Left ventricle myocardium inferior (tissue), 1 donor: ENCODE measurements around the gene HPCAL1. TPM values are rescaled to one million over a fixed set of nuclear protein-coding genes. Genes with fewer than 3 reads are reported as not detected.
A peak's percentile ranks its signal among the peaks of the same experiment; 100 is the strongest.

ENCODE experiments used
- DNase-seq: peaks from one replicate; pipeline ENCODE4 v3.0.0-alpha.2; 2020
- H3K27ac ChIP-seq: fragments of 200-600 bp; replicated peaks from 2 replicates; pipeline ENCODE4 v1.8.0; 2021
- H3K27me3 ChIP-seq: fragments of 200-600 bp; 2 replicates; pipeline ENCODE4 v1.8.0; 2021; ENCODE audit warnings: low read depth
- H3K36me3 ChIP-seq: fragments of 200-600 bp; 2 replicates; pipeline ENCODE4 v1.8.0; 2021
- H3K4me1 ChIP-seq: fragments of 200-600 bp; 2 replicates; pipeline ENCODE4 v1.8.0; 2021
- H3K4me3 ChIP-seq: fragments of 200-600 bp; 2 replicates; pipeline ENCODE4 v1.8.0; 2021; ENCODE audit warnings: mild to moderate bottlenecking, moderate library complexity
- H3K9me3 ChIP-seq: fragments of 200-600 bp; replicated peaks from 2 replicates; pipeline ENCODE4 v1.8.0; 2021
- intact Hi-C: fragments of 100-400 bp; cut with micrococcal nuclease; formaldehyde crosslinking; loops from one replicate; pipeline ENCODE4 v1.11.0; 2022
- total RNA-seq: library from RNA; stranded (reverse); fragmentation: NEBNext Ultra II Directional; extraction: Animal tissue kit (Norgen Biotek cat#: 25700); gene quantifications from one replicate; pipeline ENCODE4 v1.2.1, GENCODE V29; 2021
- TF ChIP-seq, protein P1 (sequence below): fragments of 200-600 bp; IDR thresholded peaks from 2 replicates; pipeline ENCODE4 v1.8.0; 2021; ENCODE audit warnings: antibody characterized with exemption, mild to moderate bottlenecking, borderline replicate concordance
- donor health status: DM: no; HTN: yes; CAD: no; lungs with severe emphysema.

HPCAL1 gene
- total RNA-seq, 1 donor from 2014 or later: 29.4 TPM

DNA sequence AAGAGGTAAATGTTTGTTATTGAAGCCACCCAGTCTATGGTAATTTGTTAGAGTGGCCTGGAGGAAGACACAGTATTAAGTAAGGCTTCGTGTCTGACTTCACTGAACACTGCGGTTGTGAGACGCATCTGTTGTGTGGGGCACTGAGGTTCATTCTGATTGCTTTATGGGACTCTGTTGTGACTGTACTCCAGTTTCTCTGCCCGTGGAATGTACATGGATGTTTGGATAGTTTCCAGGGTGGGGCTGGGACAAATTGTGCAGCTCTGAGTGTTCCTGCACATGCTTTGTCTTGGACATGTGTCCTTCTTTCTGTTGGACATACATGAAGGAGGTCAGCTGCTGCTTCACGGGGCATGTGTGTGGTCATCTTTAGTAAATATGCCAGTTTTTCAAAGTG, 86.9 kb downstream of the HPCAL1 start:
- Histone ChIP-seq H3K4me1 (peaks cover 66% of the 10 kb centered on the region), H3K4me3 (no peak overlapping the region), H3K9me3 (no peaks in the 10 kb centered on the region), H3K27me3 (no peaks in the 10 kb centered on the region), H3K36me3 (no peaks in the 10 kb centered on the region), H3K27ac (peak overlapping the region; percentile 70)
- intact Hi-C loops: no loop called here
- no peak for DNase-seq
- TF ChIP-seq, protein P1, sequence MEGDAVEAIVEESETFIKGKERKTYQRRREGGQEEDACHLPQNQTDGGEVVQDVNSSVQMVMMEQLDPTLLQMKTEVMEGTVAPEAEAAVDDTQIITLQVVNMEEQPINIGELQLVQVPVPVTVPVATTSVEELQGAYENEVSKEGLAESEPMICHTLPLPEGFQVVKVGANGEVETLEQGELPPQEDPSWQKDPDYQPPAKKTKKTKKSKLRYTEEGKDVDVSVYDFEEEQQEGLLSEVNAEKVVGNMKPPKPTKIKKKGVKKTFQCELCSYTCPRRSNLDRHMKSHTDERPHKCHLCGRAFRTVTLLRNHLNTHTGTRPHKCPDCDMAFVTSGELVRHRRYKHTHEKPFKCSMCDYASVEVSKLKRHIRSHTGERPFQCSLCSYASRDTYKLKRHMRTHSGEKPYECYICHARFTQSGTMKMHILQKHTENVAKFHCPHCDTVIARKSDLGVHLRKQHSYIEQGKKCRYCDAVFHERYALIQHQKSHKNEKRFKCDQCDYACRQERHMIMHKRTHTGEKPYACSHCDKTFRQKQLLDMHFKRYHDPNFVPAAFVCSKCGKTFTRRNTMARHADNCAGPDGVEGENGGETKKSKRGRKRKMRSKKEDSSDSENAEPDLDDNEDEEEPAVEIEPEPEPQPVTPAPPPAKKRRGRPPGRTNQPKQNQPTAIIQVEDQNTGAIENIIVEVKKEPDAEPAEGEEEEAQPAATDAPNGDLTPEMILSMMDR: no peak

DNA sequence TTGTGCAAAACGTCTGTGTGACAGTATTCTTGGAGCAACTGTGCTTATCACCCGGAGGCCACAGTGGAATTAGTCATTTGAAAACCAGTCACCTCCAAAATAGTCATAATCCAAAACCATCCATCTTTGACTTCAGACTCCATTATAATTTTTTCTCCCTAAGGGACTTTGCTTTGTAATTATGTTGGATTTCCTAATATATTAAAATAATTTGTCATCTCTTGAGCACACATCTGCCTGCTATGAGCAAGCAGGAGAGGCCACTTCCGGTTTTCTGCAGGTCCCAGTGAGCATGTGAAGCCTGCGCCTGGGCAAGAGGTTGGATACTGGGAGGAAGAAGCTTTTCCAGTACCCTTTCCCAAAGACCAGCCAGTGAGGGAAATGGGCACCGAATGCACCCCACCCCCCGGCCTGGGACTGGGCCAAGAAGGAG, 87.7 kb downstream of the HPCAL1 start:
- H3K27me3 ChIP-seq: no peaks in the 10 kb centered on the region
- H3K36me3 ChIP-seq: no peaks in the 10 kb centered on the region
- no peak for DNase-seq
- intact Hi-C loops: no loop called here
- H3K27ac ChIP-seq: no peak overlapping the region
- no peaks in the 10 kb centered on the region for H3K9me3 ChIP-seq
- H3K4me3 ChIP-seq: no peak overlapping the region
- peaks cover 66% of the 10 kb centered on the region for H3K4me1 ChIP-seq
- TF ChIP-seq, protein P1: no peak

DNA sequence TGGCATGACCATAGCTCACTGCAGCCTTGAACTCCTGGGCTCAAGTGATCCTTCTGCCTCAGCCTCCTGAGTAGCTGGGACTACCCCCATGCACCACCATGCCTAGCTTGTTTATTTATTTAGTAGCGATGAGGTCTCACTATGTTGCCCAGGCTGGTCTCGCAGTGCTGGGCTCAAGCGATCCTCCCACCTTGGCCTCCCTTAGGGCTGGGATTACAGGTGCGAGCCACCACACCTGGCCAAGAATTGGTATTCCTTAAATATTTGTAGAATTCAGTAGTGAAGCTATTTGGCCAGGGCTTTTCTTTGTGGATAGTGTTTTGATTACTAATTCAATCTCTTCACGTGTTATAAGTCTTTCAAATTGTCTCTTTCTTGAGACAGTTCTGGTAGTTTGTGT, 89.4 kb downstream of the HPCAL1 start:
- Histone ChIP-seq H3K4me1 (peaks cover 69% of the 10 kb centered on the region), H3K4me3 (no peak overlapping the region), H3K27me3 (no peaks in the 10 kb centered on the region), H3K36me3 (no peaks in the 10 kb centered on the region), H3K27ac (no peak overlapping the region), H3K9me3 (no peaks in the 10 kb centered on the region)
- DNase-seq: no peak
- intact Hi-C loops: no loop called here
- TF ChIP-seq, protein P1: no peak

DNA sequence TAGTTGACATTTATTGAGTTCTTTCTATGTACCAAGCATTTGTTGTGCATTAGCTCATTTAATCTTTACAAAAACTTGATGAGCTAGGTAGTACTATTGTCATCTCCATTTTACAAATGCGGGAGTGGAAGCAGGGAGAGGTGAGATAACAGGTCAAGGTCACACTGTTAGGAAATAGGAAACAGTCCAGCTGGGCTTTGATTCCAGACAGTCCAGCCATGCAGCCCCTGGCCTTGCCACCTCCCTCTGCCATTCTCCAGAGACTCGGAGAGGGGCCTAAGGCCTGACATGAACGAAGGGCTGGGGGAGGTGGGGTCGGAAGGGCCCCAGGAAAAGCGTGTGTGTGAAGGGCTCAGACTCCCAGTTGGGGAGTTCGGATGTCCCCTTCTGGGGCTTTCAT, 89.8 kb downstream of the HPCAL1 start:
- Histone ChIP-seq H3K9me3 (no peaks in the 10 kb centered on the region), H3K36me3 (no peaks in the 10 kb centered on the region), H3K4me1 (peaks cover 69% of the 10 kb centered on the region), H3K27me3 (no peaks in the 10 kb centered on the region), H3K4me3 (no peak overlapping the region), H3K27ac (peak overlapping the region; percentile 61)
- DNase-seq: no peak
- intact Hi-C loops: no loop called here
- TF ChIP-seq, protein P1: no peak

DNA sequence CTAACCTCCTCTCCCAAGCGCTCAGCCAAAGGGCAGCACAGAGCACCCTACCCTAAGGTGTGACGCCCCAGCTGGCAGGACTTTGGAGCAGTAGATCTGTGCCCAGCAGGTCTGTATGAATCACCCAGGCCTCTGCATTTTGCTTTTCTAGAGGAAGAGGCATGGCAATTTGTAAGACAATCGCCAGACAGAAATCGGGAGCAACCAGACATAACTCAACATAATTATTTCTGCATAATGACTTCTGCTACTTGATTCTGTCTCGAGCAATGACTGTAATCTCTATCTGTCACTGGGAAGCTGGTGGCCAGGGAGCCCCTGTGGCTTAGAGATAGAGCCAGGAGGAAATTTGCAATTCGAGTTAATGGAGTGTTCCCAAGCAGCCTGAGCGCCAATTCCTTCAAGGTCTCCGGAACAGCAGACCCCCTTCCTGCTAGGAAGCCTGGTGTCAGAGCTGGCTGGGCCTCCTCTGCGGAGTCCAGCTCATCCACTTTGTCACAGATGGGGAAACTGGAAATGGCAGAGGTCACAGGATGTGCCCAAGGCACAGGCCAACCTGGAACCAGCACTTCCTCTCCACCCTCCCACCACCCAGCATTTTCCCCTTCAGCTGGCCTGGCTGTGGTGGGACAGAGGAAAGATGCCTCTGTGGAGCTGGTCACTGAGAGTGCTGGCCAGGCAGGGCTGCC, 90.4 kb downstream of the HPCAL1 start:
- Histone ChIP-seq H3K9me3 (no peaks in the 10 kb centered on the region), H3K27me3 (no peaks in the 10 kb centered on the region), H3K36me3 (no peaks in the 10 kb centered on the region), H3K4me3 (no peak overlapping the region), H3K27ac (peak overlapping the region; percentile 61), H3K4me1 (peaks cover 69% of the 10 kb centered on the region)
- TF ChIP-seq, protein P1: no peak
- intact Hi-C loops: no loop called here
- DNase-seq: no peak
